Activated CD8-positive, alpha-beta memory T cell treated with anti-CD3 and anti-CD28 coated beads, Interleukin-2, amount 10 ng/mL, durations not matched to agents 7 days and 5 days (primary cell): ENCODE results near the gene VPS45. TPM values are rescaled to one million over a fixed set of nuclear protein-coding genes. Genes with fewer than 3 reads are reported as not detected.
"Not testable (repeated sequence)": the region's sequence is repeated elsewhere in the genome, so short reads cannot be mapped to it uniquely, and the experiment has no call there.

ENCODE experiments used
- ATAC-seq: fragments of 150-1000 bp; cut with Tn5 transposase; one replicate; pipeline ENCODE4 v1.10.0; 2021; ENCODE audit warnings: moderate library complexity
- CTCF ChIA-PET: fragments of 350-600 bp; sonication (Branson Sonifier 250); formaldehyde crosslinking; loops from one replicate; lab custom pipeline; 2021; ENCODE audit warnings: antibody characterized with exemption; lab: Charles Lee
- DNase-seq: peaks from one replicate; pipeline ENCODE4 v3.0.0-alpha.2; 2020
- H3K27ac Mint-ChIP-seq: one replicate; pipeline ENCODE4 v1.8.0; 2021; ENCODE audit warnings: mild to moderate bottlenecking, mixed read lengths
- H3K27me3 Mint-ChIP-seq: one replicate; pipeline ENCODE4 v1.8.0; 2021; ENCODE audit warnings: mixed read lengths
- H3K36me3 Mint-ChIP-seq: one replicate; pipeline ENCODE4 v1.8.0; 2021; ENCODE audit warnings: mild to moderate bottlenecking, mixed read lengths
- H3K4me1 Mint-ChIP-seq: one replicate; pipeline ENCODE4 v1.8.0; 2021; ENCODE audit warnings: mixed read lengths
- H3K4me3 Mint-ChIP-seq: one replicate; pipeline ENCODE4 v1.8.0; 2021; ENCODE audit warnings: mild to moderate bottlenecking, moderate library complexity, mixed read lengths
- H3K9me3 Mint-ChIP-seq: one replicate; pipeline ENCODE4 v1.8.0; 2022; ENCODE audit warnings: low read depth, mixed read lengths
- total RNA-seq, 2 experiments: library from RNA; stranded (reverse); gene quantifications; one replicate each; pipeline ENCODE4 v1.2.3, GENCODE V29; 2021

The VPS45 gene
- total RNA-seq, 2 experiments from 2014 or later = 34.7 to 35.9 TPM

DNA sequence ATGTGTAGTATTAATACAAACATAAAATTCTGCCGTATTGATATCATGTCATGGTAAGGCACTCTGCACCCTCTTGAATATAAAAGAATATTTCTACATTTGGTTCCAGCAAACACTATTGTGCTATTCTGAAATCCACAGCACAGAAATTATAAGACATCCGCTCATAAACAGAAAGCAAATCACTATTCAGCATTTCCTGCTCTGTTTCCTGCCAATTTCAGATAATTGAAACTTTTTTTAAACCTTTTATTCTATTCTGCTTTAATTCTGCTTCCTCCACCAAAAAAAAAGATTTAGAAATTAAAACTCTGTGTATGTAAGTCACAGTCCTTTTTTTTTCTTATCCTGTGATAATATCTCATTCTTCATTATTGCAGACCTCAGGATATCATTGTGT is 42.5 kb downstream of the VPS45 start:
- CTCF ChIA-PET = interaction anchor here (0.9 to 1.5 kb wide), 5 partner anchors 10 to 77 kb away, joined by 3 to 5 read pairs (median 3); partner anchors contain the start of gene PLEKHO1
- Mint-ChIP-seq H3K36me3 (peaks cover 47% of the 10 kb centered on the region), H3K9me3 (peaks cover 7% of the 10 kb centered on the region), H3K27me3 (no peaks in the 10 kb centered on the region), H3K4me1 (peaks cover 63% of the 10 kb centered on the region), H3K27ac (peak overlapping the region; percentile 93), H3K4me3 (peak overlapping the region; percentile 71)
- DNase-seq (no peak), ATAC-seq (peak; percentile 31)

DNA sequence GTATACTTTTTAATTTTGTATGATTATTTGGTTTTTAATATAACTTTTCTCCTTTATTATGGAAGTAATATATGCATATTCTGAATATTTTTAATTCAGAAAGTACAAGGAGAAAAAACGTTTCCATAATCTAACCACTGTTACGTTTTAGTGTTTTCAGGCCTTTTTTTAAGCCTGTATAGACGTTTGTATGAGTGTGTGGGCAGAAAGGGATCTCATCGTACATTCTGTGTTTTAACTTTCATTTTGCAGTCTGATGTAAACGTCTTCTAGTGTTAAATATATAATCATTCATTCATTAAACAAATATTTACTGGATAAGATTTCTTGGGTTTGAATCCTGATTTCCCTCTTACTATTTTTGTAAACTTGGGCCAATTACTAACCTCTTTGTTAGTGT is 44.1 kb downstream of the VPS45 start:
- CTCF ChIA-PET = interaction anchor here (0.6 to 1.5 kb wide), 3 partner anchors 8 to 38 kb away, joined by 3 to 5 read pairs (median 3); partner anchors contain the start of gene PLEKHO1
- peaks cover 44% of the 10 kb centered on the region for H3K36me3 Mint-ChIP-seq
- no peak for ATAC-seq
- H3K27ac Mint-ChIP-seq = peak overlapping the region; percentile 79
- H3K27me3 Mint-ChIP-seq = no peaks in the 10 kb centered on the region
- DNase-seq = no peak
- H3K4me3 Mint-ChIP-seq = peak overlapping the region; percentile 71
- H3K9me3 Mint-ChIP-seq = peaks cover 11% of the 10 kb centered on the region
- peaks cover 47% of the 10 kb centered on the region for H3K4me1 Mint-ChIP-seq

DNA sequence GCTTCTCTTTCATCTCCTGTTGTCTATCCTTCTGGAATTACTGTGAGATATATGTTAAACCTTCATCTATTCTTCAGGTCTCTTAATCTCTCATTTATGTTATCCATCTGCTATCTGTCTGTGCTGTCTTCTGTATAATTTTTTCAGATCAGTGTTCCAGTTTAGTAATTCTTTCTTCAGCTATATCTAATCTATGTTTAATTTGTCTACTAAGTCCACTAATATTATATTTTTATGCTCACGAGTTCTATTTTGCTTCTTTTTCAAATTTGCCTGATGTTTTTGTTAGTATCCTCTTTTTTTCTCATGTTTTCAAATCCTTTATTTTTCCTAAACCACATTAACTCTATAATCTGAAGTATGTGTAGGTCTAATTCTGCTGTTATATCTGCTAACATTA is 47.5 kb downstream of the VPS45 start:
- ATAC-seq = no peak
- peaks cover 18% of the 10 kb centered on the region for H3K4me1 Mint-ChIP-seq
- no peak overlapping the region for H3K27ac Mint-ChIP-seq
- no peak overlapping the region for H3K4me3 Mint-ChIP-seq
- H3K36me3 Mint-ChIP-seq = peaks cover 41% of the 10 kb centered on the region
- CTCF ChIA-PET = interaction anchor here (1.1 to 1.4 kb wide), 3 partner anchors 12 to 54 kb away, joined by 3 read pairs; no protein-coding TSS in a partner anchor
- H3K27me3 Mint-ChIP-seq = no peaks in the 10 kb centered on the region
- H3K9me3 Mint-ChIP-seq = peaks cover 11% of the 10 kb centered on the region
- DNase-seq = no peak

DNA sequence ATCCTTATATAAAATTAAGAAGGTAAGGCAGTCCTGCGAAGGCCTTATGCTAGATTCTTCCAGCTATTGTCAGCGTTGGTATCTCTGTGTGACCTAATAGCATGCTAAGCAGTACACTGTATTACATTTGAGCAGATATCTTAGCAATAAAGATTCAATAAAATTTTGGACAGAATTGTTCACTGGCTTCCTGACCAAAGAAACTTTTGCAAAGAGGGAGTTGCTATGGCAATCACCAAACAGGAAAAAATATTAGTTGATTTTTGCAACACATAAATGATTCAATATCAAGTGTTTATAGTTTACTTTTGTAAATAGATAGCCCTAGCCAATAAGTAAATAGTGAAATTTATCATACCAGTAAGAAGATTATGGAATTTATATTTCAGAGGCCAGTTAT is 51.1 kb downstream of the VPS45 start:
- no peak overlapping the region for H3K27ac Mint-ChIP-seq
- no peaks in the 10 kb centered on the region for H3K4me1 Mint-ChIP-seq
- no peaks in the 10 kb centered on the region for H3K27me3 Mint-ChIP-seq
- ATAC-seq (no peak), DNase-seq (no peak)
- H3K9me3 Mint-ChIP-seq = peaks cover 10% of the 10 kb centered on the region
- CTCF ChIA-PET = interaction anchor here (1.5 kb wide), 1 partner anchor 9 kb away, joined by 4 read pairs; no protein-coding TSS in a partner anchor
- H3K36me3 Mint-ChIP-seq = peaks cover 28% of the 10 kb centered on the region
- H3K4me3 Mint-ChIP-seq = no peak overlapping the region

DNA sequence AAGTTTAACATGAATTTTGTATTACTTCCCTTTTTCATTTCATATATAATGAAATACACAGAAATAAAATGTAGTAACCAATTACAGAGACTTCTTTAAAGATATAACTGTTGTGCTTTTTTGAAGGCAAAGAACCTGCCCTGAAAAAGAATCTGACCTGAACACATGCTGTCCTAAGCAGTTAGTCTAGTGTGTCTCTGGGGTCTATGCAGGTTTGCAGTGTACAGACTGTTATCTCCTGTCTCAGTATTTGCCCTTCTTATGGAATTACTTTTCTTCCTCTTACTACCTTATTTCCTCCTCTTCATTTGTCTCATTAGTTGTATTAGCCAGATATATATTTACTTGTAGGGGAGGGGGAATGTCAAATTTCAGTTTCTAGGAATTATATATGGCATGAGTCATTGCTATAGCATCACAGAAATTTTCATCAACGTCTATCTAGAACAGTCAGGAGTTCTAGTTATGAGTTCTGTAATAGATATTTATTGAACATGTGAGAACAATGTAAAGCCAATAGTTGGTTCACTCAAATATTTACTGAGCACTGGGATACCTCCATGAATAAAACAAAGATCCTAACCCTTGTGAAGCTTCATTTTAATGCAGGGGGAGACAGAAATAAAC is 53.8 kb downstream of the VPS45 start:
- ATAC-seq = no peak
- CTCF ChIA-PET = interaction anchor here (0.8 to 1.0 kb wide), 2 partner anchors 10 to 39 kb away, joined by 3 read pairs; no protein-coding TSS in a partner anchor
- H3K27me3 Mint-ChIP-seq = no peaks in the 10 kb centered on the region
- no peak overlapping the region for H3K27ac Mint-ChIP-seq
- peaks cover 7% of the 10 kb centered on the region for H3K36me3 Mint-ChIP-seq
- no peak overlapping the region for H3K4me3 Mint-ChIP-seq
- no peak for DNase-seq
- H3K9me3 Mint-ChIP-seq = no peaks in the 10 kb centered on the region
- no peaks in the 10 kb centered on the region for H3K4me1 Mint-ChIP-seq

DNA sequence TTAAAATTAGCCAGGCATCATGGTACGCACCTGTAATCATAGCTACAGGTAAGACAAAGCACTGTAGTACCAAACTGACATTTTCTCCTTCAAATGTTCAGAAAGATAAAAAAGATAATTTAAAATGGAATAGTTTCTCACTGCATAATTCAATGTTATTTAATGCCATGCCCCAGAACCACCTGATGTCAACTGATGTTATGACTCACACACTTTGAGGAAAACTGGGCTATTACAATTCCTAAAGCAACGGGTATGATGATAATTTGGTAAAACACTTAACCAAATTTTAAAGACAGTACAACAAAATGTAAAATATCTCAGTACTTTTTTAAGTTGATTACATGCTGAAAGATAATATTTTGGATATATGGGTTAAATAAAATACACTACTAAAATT is 59.2 kb downstream of the VPS45 start:
- no peak overlapping the region for H3K27ac Mint-ChIP-seq
- H3K4me1 Mint-ChIP-seq = no peaks in the 10 kb centered on the region
- DNase-seq = no peak
- H3K27me3 Mint-ChIP-seq = no peaks in the 10 kb centered on the region
- no peak overlapping the region for H3K4me3 Mint-ChIP-seq
- ATAC-seq = no peak
- CTCF ChIA-PET = interaction anchor here (1.1 to 2.0 kb wide), 3 partner anchors 12 to 165 kb away, joined by 3 to 5 read pairs (median 3); no protein-coding TSS in a partner anchor
- no peaks in the 10 kb centered on the region for H3K9me3 Mint-ChIP-seq
- peaks cover 11% of the 10 kb centered on the region for H3K36me3 Mint-ChIP-seq

DNA sequence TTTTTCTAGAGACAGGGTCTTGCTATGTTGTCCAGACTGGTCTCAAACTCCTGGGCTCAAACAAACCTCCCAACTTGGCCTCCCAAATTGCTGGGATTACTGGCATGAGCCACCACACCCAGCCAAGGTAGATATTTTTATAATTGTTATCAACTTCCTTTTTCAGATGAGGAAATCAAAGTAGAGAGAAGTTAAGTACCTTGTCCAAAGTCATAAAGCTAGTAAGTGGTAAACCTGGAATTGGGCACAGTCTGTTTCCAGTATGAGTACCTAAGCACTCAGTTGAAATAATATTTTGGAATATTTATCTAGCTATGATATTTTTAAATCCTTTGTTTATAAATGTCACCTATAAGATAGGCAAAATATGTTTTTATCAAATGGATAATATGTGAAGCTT is 59.9 kb downstream of the VPS45 start:
- Mint-ChIP-seq H3K36me3 (peaks cover 8% of the 10 kb centered on the region), H3K27me3 (no peaks in the 10 kb centered on the region)

DNA sequence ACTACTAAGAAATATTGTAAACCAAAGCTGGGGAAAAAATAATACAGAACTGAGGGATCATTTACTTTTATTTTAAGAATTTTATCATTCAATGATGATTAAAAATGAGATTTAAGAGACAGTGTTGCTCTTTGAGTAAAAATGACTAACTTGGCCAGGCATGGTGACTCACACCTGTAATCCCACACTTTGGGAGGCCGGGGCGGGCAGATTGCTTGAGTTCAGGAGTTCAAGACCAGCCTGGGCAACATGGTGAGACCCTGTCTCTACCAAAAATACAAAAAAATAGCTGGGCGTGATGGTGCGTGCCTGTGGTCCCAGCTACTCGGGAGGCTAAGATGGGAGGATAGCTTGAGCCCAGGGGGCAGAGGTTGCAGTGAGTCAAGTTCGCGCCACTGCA is 60.3 kb downstream of the VPS45 start:
- H3K27me3 Mint-ChIP-seq = no peaks in the 10 kb centered on the region
- H3K4me3 Mint-ChIP-seq = no peak overlapping the region
- no peak overlapping the region for H3K27ac Mint-ChIP-seq
- peaks cover 7% of the 10 kb centered on the region for H3K36me3 Mint-ChIP-seq
- H3K4me1 Mint-ChIP-seq = no peaks in the 10 kb centered on the region
- DNase-seq (no peak), ATAC-seq (no peak)
- CTCF ChIA-PET = interaction anchor here (0.5 to 2.0 kb wide), 5 partner anchors 10 to 751 kb away, joined by 3 to 5 read pairs (median 3); no protein-coding TSS in a partner anchor
- H3K9me3 Mint-ChIP-seq = no peaks in the 10 kb centered on the region

More for the DNA sequence above, 59.9 kb downstream of the VPS45 start:
- no peak overlapping the region for H3K4me3 Mint-ChIP-seq
- DNase-seq = no peak
- no peak for ATAC-seq
- CTCF ChIA-PET = interaction anchor here (0.5 to 2.0 kb wide), 6 partner anchors 9 to 751 kb away, joined by 3 to 5 read pairs (median 3); no protein-coding TSS in a partner anchor
- H3K4me1 Mint-ChIP-seq = no peaks in the 10 kb centered on the region
- no peak overlapping the region for H3K27ac Mint-ChIP-seq
- no peaks in the 10 kb centered on the region for H3K9me3 Mint-ChIP-seq

DNA sequence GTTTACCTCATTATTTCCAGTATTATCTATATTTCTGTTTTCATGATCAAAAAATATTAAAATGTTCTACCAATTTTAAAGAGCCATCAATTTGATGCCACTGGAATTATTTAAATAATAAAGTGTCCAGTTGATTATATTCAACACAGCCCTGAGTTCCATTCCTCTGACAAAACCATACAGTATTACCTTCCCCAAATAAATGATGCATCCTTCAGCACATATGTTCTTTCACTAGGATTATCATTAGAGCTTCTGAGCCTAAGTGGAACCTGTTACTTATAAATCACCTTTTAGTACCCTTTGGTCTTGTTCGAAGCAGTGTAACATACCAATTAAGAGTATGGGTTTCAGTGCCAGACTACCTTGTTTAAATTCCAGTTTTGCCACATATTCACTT is 64.8 kb downstream of the VPS45 start:
- Mint-ChIP-seq H3K27me3 (no peaks in the 10 kb centered on the region), H3K4me3 (no peak overlapping the region), H3K9me3 (no peaks in the 10 kb centered on the region), H3K27ac (no peak overlapping the region), H3K36me3 (peaks cover 9% of the 10 kb centered on the region), H3K4me1 (no peaks in the 10 kb centered on the region)
- DNase-seq (no peak), ATAC-seq (no peak)
- CTCF ChIA-PET = interaction anchor here (1.4 kb wide), 1 partner anchor 28 kb away, joined by 4 read pairs; no protein-coding TSS in a partner anchor

DNA sequence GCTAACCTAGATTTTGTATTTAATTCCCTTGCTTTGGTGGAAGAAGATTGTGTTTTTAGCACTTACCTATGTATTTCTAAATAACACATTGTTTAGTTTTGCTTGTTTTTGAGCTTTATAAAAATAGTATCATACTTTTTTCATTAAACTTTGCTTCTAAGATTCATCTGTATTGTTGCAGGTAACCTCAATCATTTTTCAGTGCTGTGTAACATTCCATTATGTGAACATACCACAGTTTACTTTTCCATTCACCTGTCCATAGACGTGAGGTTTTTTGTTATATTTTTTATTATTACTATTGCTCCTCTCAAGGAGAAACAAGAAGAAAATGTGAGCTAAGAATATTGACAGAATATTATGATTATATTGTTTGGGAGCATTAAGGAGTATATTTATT is 67.0 kb downstream of the VPS45 start:
- no peak overlapping the region for H3K4me3 Mint-ChIP-seq
- DNase-seq (no peak), ATAC-seq (no peak)
- H3K27me3 Mint-ChIP-seq = no peaks in the 10 kb centered on the region
- H3K36me3 Mint-ChIP-seq = peaks cover 5% of the 10 kb centered on the region
- no peak overlapping the region for H3K27ac Mint-ChIP-seq
- no peaks in the 10 kb centered on the region for H3K4me1 Mint-ChIP-seq
- CTCF ChIA-PET = interaction anchor here (1.0 kb wide), 1 partner anchor 32 kb away, joined by 5 read pairs; no protein-coding TSS in a partner anchor
- H3K9me3 Mint-ChIP-seq = no peaks in the 10 kb centered on the region

DNA sequence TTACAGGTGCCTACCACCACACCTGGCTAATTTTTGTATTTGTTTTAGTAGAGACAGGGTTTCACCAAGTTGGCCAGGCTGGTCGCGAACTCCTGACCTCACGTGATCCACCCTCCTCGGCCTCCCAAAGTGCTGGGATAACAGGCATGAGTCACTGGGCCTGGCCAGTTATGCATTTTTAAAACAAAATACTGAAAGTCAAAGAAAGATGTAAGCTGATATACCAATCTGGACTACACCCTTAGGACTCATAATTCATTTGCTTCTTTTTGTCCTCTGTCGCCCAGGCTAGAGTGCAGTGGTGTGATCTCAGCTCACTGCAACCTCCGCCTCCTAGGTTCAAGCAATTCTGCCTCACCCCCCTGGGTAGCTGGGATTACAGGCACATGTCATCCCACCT is 67.8 kb downstream of the VPS45 start:
- CTCF ChIA-PET = interaction anchor here (1.0 kb wide), 1 partner anchor 31 kb away, joined by 5 read pairs; no protein-coding TSS in a partner anchor
- not testable (repeated sequence) for DNase-seq, H3K27ac Mint-ChIP-seq, H3K4me1 Mint-ChIP-seq, ATAC-seq, H3K36me3 Mint-ChIP-seq, H3K27me3 Mint-ChIP-seq, H3K9me3 Mint-ChIP-seq, H3K4me3 Mint-ChIP-seq

DNA sequence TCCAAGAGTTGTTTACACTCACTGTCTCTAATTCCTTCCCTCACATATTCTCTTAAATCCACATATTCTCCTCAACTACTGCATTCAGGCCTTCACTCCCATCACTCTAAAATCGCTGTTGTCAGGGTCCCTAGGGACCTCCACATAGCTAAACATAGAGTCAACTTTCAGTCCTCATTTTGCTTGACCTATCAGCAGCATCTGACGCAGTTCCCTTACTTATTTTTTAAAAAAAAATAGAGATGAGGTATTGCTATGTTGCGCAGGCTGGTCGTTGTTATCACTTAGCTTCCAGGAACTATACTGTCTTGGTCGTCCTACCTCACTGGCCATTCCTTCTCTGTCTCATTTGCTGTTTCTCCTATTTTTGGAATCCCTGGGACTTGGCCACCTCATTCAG is 70.5 kb downstream of the VPS45 start:
- H3K9me3 Mint-ChIP-seq = no peaks in the 10 kb centered on the region
- no peaks in the 10 kb centered on the region for H3K27me3 Mint-ChIP-seq
- ATAC-seq (no peak), DNase-seq (no peak)
- H3K36me3 Mint-ChIP-seq = peaks cover 7% of the 10 kb centered on the region
- CTCF ChIA-PET = no interaction called here
- no peak overlapping the region for H3K27ac Mint-ChIP-seq
- H3K4me3 Mint-ChIP-seq = no peak overlapping the region
- no peaks in the 10 kb centered on the region for H3K4me1 Mint-ChIP-seq

DNA sequence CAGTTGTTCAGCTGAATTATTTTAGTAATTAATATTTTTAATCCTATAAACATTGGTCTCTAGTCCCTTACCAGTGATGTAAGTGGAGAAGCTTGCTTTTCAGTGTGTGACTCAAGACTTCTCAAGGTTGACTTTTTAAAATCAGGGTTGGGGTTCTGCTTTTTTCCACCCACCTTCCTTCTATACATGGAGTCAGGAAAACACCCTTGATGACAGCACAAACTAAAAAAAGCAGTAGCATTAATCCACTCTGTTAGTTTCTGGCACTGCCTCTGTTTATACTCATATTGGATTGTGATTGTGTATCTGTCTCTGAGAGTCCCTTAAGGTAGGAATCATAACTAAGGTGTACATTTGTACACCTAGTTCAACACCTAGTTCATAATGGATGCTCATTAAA is 73.9 kb downstream of the VPS45 start:
- Mint-ChIP-seq H3K27ac (no peak overlapping the region), H3K36me3 (peaks cover 7% of the 10 kb centered on the region), H3K4me1 (peaks cover 11% of the 10 kb centered on the region), H3K27me3 (no peaks in the 10 kb centered on the region), H3K9me3 (no peaks in the 10 kb centered on the region), H3K4me3 (no peak overlapping the region)
- CTCF ChIA-PET = interaction anchor here (0.7 to 1.8 kb wide), 4 partner anchors 24 to 179 kb away, joined by 3 to 5 read pairs (median 4); no protein-coding TSS in a partner anchor
- no peak for DNase-seq
- ATAC-seq = no peak

DNA sequence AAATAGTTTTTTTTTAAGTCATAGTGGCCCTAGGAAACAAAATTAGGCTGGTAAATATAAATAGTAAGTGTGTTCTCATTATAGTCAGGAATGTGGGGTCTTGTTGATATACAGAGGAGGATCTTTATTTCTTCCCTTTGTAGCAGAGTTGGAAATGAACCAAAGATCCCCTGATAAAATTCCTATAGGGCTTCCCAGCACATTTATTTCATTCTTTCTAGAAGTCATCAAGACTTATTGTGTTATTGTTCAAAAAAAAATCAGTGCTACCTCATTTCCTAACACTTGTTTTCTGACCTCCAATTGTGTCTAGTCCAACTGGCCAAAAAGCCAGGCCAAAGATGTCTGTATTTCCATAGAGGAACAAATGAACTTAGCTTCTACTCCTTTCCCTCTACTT is 74.5 kb downstream of the VPS45 start:
- Mint-ChIP-seq H3K36me3 (peaks cover 7% of the 10 kb centered on the region), H3K9me3 (no peaks in the 10 kb centered on the region), H3K27me3 (no peaks in the 10 kb centered on the region), H3K27ac (no peak overlapping the region), H3K4me1 (peaks cover 17% of the 10 kb centered on the region), H3K4me3 (no peak overlapping the region)
- CTCF ChIA-PET = no interaction called here
- no peak for DNase-seq
- no peak for ATAC-seq
